SHP77 (cell line): ENCODE measurements around the gene TNFAIP3.

ENCODE experiments used
- DNase-seq, 2 experiments: peaks; one replicate each; lab custom pipeline; 2025; lab: John Stamatoyannopoulos, UW

The TNFAIP3 gene

GRCh38 chr6:137902699-137903098 lies 35.6 kb downstream of the TNFAIP3 start:
- DNase-seq = no peak

GRCh38 chr6:137903274-137903932 lies 36.3 kb downstream of the TNFAIP3 start:
- DNase-seq = no peak

GRCh38 chr6:137903933-137904821 lies 37.1 kb downstream of the TNFAIP3 start:
- DNase-seq = no peak

DNA sequence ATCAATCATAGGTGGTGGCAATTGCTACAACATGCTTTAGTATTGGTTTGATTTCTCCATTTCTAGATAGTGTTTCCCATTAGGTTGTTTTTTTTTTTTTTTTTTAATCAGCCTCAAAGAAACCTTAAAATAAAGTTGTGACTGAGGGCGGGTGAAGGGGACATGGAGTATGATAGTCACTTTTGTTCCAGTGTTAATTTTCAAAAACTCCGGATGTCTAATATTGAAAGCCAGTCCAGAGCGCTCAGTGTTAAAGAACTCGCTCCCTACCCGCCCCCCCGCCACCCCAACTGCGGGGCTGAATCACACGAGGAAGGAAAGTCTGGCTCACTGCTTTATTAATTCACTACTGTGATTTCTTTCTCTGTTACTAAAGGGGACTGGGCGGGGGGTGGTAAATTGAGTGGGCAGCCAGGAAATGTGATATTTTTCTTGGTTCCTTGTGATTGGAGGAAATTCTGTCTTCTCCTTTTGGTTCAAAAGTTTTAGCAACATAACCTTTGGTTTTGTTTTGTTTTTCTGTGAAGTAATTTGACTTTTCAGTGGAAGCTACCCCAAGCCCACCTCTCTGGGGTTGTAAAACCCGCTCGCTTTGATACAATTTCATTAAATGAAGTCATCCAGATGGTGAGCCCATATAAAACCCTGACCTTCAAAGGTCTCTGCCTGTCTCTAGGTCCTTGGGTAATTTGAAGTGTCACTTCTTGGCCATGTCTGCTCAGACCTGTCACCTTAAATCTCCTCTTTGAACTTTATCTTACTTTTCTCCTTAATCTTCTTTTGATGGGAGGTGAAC lies 38.0 kb downstream of the TNFAIP3 start:
- no peak for DNase-seq

DNA sequence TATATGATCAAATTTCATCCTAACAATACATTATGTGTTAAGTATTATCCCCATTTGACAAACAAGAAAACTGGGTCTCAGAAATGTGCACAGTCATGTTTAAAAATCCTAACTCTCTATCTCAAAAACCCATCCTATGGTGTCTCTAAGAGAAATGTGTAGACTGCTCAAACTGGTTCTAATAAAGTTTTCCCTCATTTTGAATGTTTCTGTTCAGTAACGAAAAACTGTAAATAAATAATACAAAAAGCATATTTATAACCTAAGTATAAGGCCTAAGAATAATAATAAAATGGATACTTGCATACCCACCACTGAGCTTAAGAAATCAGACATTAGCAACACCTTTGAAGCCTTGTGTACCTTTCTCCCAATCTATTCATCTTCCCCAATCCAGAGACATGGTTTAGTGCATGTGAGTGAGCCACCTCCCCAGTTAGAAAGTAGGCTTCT lies 39.0 kb downstream of the TNFAIP3 start:
- no peak for DNase-seq

DNA sequence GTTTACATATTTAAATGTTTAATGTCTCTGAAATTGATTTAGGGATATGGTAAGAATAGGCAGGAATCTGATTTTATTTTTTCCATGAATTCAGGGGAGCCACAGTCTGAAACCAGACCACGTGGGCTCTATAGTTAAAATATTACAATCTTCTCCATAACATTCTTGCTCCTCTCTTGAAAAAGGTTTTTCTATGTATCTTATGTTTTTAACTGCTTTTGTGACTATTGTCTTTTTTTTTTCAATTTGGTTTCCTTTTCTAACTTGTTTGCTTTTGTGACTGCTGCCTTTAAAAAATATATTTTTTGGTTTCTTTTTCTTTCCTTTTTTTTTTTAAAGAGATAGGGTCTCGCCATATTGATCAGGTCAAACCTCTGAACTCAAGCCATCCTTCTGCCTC lies 40.1 kb downstream of the TNFAIP3 start:
- DNase-seq = no peak

DNA sequence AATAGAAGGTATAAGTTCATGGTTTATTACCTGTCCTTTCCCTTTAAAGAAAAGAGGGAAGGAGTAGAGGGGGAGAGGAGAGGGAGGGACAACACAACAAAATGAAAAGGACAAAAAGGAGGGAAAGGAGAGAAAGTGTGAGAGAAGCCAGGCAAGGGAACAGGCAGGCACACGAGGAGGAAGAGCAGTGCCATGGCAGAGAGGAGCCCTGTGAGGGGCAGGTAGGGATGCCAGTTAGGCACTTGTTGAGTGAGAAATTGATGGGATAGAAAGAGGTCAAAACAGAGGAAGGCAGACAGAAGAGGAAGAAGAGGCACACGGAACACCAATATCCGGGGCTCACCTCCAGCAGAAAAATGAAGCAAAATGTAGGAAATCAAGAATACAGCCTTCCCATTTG lies 42.5 kb downstream of the TNFAIP3 start:
- no peak for DNase-seq

DNA sequence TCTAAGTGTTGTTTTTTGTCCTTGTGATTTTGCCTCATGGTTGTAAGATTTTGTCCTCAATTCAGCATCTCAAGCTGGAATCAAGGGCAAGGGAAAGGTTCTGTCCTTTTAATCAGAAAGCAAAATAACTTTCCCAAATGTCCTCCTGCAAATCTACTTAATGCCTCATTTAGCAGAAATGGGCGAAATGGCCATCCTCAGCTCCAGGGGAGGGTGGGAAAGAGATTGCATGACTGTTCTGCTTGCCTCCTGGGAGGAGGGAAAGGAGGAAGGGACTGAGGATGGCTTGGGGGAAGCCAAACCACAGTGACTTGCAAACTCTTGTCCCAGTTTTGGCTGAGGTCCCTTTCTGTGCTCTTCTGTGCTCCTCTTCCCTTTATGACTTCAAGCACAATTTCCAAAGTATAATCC lies 43.4 kb downstream of the TNFAIP3 start:
- no peak for DNase-seq

DNA sequence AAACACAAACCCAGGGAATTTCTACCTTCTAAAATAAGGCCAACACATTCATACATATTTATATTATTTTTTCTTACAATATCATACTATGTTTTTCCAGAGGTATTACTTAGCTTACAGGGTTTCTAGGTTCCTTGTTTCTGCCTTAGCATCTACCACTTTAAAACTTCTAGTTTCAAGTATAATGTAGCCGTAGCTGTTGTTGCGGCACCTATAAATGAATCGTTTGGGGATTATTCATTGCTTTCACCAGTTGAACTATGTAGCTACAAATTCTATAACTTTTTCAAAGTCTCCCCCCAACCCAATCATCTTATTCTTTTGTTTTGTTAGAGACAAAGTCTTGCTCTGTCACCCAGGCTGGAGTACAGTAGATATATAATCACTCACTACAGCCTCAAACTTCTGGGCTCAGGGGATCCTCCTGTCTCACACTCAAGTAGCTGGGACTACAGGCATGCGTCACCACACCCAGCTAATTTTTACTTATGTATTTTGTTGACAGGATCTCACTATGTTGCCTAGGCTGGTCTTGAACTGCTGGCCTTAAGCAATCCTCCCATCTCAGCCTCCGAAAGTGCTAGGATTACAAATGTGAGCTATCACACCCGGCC lies 43.9 kb downstream of the TNFAIP3 start:
- DNase-seq = no peak

DNA sequence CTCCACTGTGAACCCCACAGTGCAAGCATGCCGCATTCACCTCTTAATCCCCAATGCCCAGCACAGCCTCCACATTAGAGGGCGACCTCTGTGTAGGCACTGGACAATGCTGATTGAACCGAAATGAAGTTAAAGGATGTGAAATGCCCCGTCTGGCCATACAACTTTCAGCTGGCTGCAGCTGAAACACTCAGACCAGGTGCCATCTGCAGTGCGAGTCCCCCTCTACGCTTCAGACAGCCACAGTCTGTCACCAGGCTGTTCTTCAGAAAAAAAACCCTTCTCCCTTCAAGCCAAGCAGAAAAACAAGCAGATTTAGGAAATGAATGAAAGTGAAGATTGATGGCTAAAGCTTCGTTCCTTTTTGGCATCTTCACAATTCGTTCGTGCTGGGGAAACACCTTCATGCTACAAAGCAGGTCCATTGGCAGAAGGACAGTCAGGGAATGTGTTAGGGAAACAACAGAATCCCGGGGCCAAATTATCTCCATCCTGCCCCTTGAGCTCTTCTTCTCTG lies 44.7 kb downstream of the TNFAIP3 start:
- no peak for DNase-seq

- DNase-seq = no peak
Observed at GRCh38 chr6:137912813-137913212, 45.8 kb downstream of the TNFAIP3 start.

GRCh38 chr6:137913434-137913833 lies 46.4 kb downstream of the TNFAIP3 start:
- no peak for DNase-seq

DNA sequence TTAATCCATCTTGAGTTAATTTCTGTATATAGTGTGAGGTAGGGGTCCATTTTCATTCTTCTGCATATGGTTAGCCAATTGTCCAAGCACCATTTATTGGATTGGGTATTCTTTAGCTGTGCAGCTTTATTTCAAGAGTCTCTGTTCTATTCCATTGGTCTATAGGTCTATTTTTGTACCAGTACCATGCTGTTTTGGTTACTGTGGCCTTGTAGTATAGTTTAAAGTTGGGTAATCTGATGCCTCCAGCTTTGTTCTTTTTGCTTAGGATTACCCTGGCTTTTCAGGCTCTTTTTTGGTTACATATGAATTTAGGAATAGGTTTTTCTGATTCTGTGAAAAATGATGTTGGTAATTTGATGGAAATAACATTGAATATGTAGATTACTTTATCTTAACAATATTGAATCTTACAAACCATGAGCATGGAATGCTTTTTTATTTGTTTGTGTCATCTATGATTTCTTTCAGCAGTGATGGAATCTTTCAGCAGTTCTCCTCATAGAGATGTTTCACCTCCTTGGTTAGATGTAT lies 47.0 kb downstream of the TNFAIP3 start:
- no peak for DNase-seq

GRCh38 chr6:137914530-137915193 lies 47.6 kb downstream of the TNFAIP3 start:
- DNase-seq = no peak

DNA sequence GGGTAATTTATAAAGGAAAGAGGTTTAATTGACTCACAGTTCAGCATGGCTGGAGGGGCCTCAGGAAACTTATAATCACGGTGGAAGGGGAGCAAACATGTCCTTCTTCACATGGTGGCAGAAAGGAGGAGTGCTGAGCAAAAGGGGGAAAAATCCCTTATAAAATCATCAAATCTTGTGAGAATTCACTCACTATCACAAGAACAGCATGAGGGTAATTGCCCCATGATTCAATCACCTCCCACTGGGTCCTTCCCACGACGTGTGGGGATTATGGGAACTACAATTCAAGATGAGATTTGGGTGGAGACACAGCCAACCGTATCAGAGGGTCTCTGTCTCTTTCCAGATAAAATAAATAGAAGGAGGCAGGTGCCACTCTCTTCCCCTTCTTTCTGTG lies 48.7 kb downstream of the TNFAIP3 start:
- DNase-seq = no peak

- no peak for DNase-seq
Observed at GRCh38 chr6:137917551-137918325, 50.7 kb downstream of the TNFAIP3 start.

GRCh38 chr6:137919502-137919823 lies 52.4 kb downstream of the TNFAIP3 start:
- DNase-seq = no peak

DNA sequence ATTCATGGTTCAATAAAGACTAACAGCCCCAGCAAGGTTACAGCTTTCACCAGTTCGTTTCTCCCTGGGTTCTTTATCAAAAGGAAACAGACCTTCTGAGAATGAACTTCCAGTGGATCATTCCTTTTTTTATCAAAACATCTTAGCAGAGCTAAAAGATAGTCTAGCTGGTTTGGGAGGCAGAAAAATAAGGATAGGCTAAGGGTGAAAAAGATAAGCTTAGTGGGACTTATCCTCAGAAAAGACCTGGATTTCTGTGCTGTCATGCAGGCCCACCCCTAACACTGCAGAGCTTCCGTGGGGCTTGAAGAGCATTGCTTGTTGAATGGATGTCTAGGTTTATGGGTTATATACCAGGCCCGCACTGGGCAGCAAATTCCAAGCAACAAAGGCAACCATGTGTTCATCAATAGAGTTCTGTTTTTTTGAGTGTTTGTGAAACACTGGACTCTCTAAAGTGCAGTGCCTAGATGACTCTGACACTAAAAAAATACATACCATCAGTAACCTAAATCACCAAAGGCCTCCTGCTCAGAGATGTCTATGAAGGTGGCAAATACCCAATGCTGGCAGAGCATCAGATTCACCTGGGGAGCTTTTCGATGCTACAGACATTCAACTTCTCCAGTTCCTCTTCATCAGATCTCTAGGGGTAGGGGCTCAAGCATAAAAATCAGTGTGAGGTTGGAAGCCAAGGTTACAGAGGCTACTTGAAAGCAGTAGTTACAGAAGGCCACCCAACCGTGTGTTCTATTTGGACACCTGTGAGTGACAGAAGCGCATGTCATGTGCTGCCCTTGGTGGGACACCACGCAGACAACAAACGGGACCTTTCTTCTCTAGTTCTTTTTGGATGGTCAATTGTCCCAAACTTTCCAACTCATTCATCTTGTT lies 53.0 kb downstream of the TNFAIP3 start:
- DNase-seq = no peak

DNA sequence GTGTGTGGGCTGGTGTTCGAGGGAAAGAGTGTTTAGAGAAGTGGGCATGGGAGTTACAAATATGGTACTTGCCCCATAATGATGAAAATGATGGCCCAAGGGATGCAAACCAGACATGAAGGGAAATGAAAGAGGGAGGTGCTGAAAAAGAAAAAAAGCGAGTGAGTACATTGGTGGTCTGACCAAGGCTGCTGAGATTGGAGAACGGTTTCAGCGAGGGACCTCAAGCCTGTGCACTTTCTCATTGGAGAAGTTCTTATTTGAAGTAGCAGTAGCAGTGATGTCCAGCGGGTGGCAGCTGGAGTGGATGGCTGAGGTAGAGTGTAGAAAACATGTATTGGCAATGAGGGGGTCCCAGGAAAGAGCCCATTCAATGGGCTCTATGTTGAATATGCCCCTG lies 54.8 kb downstream of the TNFAIP3 start:
- DNase-seq = no peak
